ENCODE results near the gene NRIP3.
A peak's percentile ranks its signal among the peaks of the same experiment; 100 is the strongest.
"Not testable (repeated sequence)": the region's sequence is repeated elsewhere in the genome, so short reads cannot be mapped to it uniquely, and the experiment has no call there.

Gene NRIP3

DNA sequence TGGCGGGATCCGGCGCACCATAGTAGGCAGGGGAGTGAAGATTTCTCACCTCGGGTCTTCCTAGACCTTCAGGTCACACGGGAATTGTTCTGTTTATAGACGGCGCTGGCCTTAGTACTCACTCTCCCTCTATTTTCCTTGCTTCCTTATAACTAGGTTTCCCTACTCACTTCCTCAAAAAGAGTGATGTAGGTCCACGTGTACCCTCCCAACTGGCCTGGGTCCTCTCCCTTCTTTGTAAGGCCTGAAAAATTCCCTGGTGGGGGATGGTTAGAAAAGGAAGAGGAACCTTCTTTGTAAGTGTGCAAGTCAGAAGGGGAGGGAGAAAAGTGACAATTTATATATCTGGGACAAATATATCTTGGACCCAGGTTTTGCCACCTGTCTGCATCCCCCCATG, 36.6 kb downstream of the NRIP3 start:
- DNase-seq = no peak

DNA sequence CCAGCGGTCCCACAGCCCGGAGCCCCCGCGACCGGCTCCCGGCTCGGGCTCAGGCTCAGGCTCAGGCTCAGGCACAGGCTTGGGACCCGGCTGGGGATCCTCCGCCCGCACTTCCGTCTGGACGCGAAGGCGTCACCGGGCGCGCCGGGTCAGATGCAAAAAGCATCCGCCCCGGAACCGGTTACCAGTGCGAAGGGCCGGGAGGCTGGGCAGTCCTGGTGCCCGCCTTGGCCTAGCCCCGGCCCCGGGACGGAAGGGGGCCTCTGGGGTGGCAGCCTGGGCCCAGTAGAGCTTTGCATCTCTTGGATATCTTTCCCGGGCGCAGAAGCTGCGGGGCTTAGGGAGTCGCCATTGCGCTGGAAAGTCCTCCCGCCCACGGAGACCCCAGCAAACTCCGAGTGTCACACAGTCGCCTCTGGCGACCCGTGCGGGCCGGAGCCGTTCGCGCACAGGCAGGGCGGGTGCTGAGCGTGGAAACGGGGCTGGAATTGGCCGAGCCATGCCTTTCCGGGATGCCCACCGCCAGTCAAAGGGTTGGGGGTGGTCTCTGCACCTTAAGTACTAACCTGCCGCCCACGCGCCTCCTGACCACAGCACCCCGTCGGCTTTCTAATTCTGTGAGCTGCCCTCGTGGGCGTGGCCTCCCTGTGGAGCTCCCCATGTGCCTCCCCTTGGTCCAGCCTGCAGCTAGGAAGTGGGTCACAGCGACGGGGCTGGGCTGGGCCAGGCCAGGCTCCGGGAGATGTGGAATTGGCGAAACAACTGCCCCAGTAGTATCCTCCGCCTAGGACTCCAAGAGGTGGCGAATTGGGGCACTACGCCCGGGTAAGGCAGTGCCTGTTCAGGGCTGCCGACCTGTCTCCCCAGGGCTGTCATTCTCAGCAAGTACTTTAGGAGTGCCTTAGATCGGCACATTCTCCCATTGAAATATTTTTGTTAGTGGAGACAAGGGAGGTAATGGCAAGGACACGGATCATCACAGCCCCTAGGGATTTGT, 39.2 kb downstream of the NRIP3 start, which contains the start of gene TMEM9B:
TMEM9B (minus strand) TSS at position 119 of the 997 bp plus-strand sequence. CDS start 129 bp downstream, outside the sequence.
- DNase-seq = peak; percentile 78

DNA sequence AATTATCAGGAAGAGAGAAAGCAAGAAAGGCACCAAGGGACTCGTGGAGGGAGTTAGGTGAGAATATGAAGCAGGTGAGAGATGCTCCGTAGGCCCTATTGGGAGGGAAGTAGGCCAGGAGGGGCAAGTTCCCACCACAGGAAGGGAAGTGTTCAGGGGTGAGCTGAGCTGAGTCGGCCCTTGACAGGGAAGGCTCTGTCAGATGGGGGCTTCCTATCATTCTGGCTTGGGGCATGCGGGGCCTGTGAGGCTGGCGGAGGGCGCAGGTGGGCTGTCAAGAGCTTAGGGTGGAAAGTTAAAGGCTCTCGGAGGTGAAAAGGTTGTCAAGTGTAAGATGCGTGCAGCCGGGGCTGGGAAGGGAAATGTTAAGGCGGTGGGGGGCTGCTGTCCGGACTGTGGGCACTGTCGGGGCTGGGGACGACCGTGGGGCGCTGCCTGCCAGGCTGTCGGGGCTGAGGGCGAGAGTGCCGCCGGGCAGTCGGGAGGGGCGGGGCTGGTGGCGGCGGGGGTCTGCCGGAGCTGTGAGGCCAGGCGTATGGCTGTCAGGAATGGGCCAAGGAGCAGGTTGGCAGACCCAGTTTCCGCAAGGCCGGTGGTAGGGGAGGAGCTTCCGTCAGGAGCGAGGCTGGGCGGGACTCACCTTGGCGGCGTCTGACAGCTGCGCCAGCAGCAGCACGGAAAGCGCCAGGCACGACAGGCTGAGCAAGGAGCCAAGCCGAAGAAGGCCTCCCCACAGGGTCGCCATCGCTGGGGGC, 40.1 kb downstream of the NRIP3 start:
- no peak for DNase-seq

DNA sequence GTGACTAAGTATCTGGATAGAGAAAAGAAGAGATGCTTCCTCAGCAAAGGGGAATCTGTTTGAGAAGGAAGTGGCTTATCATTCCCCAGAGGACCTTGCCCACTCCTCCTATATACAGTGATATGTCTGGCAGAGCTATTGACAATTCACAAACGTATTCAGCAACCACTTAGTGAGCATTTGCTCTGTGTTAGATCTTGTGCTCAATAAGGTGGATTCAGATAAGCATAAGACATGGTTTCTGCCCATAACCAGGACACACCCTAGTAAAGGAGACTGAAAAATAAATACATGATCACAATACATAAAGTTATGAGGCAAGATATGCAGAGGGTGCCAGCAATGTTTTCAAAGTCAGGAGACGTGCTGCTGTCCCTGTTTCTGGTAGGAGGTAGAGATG, 41.0 kb downstream of the NRIP3 start:
- DNase-seq = no peak

DNA sequence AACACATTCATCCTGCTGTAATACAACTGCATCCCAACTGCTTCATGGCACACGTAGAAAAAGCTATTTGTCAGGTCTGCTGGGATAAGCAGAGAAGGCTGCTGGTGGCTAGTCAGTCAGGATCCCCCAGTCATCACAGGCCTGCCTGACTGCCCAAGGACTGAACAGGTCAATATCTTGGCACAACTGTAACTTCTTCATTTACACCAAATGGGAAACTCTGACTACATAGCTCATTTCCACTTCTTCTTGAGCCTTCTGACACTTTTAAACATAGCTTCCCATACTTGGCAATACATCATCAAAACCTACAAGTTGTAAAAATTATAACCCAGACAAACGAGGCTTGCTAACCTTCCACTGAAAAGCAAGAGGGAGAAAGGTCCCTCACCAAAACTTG, 42.4 kb downstream of the NRIP3 start:
- no peak for DNase-seq

DNA sequence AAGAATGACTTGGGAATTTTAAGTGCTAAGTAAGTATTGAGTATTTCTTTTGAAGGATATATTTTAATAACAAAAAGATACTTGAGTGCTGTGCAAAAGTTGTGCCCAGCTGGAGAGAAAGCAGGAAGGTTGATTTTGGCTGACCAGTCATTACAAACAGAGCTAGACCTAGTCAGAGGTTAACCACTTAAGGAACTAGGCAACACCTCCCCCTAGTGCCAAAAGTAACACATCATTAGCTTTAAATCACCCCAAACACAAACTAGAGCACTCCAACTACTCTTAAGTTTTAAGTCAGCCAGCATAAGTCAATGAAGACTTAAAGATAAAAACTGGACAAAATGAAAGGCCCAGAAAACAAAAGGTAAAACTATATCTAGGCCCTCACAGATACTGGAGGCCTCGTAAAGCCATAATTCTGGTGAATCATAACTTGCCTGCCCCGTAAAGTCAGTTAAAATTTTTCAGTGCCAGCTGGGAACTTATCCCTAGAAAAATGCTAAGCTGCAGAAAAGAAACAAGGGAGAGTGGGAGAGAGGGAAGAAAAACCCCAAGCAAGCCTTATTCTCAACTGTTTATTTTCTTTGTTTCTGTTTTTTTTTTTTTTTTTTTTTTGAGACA, 44.1 kb downstream of the NRIP3 start:
- DNase-seq = peak; percentile 81

DNA sequence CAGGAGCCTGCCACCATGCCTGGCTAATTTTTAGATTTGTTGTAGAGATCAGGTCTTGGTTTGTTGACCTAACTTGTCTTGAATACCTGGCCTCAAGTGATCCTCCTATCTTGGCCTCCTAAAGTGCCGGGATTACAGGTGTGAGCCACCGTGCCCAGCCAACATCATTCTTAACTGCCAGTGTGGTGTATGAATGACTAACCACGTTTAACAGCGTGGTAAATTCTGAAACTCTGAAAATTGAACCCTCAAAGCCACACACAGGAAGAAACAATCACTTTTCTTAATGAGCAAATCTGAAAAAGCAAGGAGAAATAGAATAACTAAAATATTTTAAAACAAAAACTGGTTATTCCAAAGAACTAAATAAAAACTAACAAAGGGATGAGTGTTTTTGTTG, 46.9 kb downstream of the NRIP3 start:
- DNase-seq = no peak

DNA sequence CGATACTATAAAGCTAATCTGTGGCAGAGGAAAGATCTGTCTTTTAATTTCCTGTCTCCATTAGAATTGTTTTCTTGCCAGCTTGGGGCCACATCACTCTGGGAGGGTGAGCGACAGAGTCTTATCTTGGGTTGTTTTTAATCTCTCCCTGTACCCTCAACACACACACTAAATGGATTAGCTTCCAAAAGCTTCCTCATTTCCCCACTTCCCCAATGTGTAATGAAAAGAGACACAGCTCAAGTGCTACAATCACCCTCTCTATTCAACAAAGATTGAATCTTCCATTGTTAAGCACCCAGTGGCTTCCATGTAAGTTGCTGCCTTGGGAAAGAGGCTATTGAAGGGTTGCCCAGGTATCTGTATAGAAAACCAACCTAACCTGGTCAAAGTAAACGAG, 54.9 kb downstream of the NRIP3 start:
- DNase-seq = no peak

DNA sequence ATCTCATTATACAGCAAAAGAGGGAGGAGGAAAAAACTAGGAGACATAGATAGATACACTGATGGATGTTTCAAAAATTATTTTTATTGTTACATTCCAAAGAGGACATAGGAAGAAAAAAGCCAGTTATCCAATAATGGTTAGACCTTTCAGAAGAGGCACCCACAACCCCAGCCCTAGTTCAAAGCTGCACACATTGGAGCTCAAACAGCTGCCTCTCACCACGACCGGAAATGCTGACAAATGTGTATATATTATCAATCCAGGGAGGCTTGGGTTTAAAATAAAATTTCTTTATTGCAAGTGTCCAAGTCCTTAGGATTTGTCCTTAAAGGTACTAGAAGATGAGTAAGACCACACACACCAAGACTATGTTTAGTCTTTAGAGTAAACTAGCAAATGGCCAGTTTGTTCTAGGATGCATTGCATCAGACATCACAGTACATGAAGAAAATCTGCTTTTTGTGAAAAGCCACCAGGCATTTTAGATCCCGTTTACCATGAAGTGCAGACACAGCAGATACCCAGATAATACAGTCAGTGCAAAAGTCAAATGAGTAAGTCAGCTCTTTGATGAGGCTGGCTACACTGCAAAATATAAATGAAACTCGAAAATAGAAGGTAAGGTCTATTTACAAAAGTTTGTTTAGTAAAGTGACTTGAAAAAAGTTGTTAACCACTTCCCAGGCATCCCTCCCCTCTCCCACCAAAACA, 56.4 kb downstream of the NRIP3 start:
- DNase-seq = no peak

DNA sequence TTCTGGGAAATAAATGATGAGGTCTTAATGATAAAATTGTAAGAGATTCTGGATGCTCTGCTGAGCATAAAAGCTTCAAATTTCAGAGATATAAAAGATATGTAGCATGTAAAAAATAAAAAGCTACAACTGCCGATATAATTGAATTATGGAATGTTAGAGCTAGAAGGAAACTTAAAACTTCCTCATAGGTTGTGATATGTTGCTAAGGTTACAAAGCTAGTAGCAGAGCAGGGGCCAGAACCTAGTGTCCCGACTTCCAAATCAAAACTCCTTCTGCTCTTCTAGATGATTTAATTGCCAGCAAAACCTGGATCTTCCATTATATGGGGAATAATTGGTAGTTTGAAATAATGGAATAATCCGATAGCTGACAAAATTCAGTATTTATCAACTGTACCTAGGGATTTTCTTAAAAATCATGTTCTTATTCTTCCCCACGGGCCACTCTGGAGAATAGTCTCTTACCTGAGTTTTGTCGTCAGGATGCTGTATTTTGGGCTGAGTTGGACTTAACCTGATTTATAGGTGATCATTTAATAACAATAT, 61.2 kb downstream of the NRIP3 start, which contains the start of gene ASCL3:
ASCL3 (minus strand) TSS at position 499 of the 549 bp plus-strand sequence. CDS start 4,855 bp downstream, outside the sequence.
- no peak for DNase-seq

DNA sequence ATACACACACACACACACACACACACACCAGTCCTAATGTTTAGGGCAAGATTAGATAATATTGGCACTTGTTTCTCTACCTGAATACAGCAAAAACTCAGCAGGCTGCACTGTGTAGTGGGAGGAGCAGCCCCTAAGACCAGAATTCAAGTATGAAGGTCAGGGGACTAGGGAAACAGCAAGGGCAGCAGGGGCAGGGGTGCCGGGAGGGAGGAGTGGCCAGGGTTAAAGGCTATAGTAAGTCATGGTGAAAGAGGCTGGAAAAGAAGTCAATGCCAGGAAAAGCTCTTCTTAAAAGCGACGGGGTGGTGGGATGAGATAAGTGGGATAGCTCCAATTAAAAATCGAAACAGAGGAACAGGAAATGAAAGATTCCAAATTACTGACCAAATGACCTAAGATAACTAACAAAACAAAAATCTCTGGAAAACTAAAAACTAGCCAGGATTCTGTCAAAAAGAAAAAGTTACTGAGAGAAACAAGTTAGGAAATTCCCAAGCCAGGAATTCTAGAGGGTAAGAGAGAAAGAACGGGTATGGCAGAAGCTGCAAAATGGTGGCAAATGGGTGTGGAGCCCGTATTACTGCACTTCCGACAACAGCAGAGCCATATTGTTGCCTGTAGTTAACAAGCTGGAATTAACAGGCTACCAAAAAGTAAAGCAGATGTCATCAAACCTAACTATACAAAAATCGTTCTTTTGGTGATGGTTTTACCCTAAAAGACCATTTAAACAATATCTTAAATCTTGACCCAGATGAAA, 62.3 kb downstream of the NRIP3 start:
- no peak for DNase-seq

DNA sequence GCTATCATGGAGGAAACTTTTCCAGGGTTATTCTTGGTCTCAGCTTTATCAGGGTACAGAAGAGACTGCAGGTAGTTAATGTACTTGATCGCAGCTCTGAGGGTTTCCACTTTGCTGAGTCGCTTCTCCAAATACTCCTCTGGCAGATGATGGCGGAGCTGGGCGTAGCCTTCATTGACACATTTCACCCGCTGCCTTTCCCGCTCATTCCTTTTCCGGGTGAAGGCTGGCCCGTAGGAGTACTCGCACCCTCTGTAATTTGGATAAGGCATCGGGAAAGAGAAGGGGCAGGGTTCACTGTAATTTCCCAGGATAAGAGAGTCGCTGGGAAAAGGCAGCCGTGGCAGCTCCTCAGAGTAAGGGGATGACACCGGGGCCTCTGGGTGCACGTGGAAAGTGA, 66.1 kb downstream of the NRIP3 start:
- DNase-seq = no peak

DNA sequence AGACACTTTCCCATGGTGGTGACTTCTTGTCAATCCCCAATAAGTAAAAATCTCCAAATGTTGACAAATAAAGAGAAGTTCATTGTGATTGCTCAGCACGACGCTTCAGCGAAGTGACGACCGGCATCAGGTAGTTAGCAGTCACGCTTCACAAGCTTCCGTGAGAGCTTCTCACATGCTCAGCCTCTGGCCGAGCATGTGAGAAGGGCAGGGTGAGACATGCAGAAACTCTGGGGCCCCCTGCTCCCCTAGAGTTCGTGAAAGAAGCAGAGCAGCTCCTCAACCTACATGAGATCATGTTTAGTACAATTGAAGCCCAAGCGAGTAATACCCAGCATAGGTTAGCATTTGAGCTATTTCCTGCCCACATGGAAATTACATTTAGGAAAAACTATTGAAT, 66.6 kb downstream of the NRIP3 start:
- DNase-seq = no peak

DNA sequence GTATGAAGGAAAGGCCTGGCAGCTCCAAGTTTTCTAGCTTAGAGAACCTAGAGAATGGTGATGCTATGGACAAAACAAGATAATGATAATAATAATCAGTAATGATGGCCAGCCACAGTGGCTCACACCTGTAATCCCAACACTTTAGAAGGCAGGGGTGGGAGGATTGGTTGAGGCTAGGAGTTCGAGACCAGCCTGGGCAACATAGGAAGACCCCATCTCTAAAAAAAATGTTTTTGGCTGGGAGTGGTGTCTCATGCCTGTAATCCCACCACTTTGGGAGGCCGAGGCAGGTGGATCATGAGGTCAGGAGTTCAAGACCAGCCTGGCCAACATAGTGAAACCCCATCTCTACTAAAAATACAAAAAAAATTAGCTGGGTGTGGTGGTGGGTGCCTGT, 68.0 kb downstream of the NRIP3 start:
- DNase-seq = not testable (repeated sequence)

DNA sequence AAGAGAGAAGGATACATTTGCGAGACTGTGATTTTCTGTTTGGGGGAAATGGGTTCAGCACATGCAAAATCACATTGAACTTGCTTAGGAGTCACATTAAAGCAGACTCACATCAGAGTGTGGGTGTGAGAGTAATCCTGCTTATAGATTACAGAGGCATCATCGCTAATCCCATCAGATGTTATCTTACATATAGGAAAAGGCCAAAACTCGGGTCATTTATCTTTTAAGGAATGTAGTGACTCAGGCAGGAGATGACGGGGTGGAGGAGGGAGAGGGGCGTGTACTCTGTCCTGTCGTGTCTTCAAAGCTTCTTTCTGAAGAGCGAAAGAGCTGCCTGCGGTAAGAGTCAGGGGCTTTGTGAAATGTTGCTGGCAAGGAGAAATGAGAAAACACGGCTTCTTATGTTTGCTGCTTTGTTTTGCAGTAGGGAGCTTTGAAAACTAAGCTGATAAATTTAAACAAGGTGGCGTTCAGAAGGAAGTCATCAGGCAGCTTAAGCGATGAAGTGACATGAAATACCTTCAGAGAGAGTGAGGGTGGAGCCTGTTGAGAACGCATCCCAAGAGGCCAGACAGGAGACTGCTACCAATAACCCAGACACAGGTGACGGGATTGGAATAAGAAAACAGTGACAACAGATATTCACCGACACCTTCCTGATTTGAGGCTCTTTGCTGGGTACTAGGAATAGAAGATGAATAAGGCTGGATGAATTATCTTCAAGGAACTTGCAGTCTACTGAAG, 68.9 kb downstream of the NRIP3 start:
- peak; percentile 93 for DNase-seq

DNA sequence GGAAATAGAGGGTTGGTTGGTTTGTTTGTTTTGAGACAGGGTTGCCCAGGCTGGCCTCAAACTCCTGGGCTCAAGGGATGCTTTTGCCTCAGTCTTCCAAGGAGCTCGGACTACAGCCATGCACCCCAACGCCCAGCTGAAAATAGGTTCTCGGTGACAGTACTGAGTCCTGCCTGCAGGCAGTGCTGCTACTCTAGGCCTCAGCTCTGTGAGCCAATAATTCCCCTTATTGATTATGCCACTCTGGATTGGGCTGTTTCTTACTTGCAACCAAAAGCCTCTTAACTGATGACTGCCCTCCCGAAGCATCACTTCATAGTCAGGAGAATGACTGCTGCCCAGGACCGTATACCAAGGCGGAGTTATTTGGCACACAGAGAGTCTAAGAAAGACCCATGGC, 69.9 kb downstream of the NRIP3 start:
- DNase-seq = no peak

DNA sequence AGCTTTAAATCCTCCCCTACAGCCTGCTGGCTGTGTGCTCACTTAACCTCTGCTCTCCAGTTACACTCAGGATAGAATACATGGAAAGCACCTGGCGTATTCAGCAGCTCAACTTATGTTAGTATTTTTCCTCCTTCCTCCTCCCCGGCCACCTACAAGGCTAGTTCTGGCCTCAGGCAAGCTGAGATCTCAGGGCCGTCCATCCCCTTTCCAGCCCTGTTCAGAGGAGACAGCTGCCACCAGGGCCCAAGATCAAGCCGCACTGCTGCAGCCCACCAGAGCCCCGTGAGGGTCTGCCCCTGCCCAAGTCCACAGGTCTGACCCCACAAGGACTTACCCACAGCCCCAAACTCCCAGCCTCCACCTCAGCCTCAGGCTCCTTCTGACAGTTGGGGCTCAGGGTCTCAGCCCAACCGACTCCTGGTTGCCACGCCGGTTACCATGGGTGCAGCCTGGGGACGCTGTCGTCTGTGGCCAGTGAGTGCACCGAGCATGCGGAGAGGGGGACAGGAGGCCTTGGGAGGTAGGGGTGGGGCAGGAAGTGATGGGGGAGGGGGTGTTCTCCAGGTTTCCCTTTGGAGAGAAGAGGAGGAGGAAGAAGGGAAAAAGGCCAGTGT, 71.1 kb downstream of the NRIP3 start, which contains the start of gene C11orf16:
C11orf16 (minus strand) TSS at position 384 of the 617 bp plus-strand sequence. CDS start 639 bp downstream, outside the sequence.
- no peak for DNase-seq

Data from fibroblast of upper back skin (primary cell).